GM19240 (cell line): Measurements from ENCODE around the gene ACADVL.

Experiments
- DNase-seq: peaks from one replicate; pipeline ENCODE4 v3.0.0; 2011; ENCODE audit warnings: low spot score; ENCODE audit not compliant: insufficient read length

Gene ACADVL

GRCh38 chr17:7191069-7191468, 28.7 kb upstream of the ACADVL start:
- no peak for DNase-seq

DNA sequence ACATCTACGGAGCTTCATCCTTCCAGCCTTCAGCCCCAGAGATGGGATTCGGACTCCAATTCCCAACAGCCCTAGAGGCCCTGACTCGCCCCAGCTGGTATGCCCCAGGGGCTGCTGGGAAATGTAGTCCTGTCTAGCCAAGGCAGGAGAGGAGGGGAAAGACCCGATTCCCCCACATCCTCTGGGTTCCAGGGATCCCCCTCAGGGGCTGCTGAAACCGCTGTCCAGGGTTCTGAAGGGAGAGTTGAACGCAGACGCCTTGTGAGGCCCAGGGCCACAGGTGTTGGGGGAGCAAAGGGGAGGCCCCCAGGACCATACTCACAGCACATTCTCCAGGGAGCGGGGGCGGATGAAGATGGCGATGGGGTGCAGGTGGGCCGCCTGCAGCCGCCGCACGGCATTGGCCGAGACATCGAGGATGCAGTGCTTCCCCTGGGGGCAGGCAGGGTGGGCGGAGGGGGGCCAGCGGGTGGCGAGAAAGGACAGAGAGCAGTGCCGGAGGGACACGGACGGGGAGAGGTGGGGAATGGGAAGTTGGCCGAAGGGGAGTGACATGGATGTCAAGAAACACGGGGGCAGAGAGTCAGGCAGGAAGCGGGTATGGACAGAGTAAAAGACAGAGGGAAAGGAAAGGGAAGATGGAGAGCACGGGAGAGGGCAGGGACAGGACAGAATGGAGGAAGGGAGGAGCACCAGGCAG, 28.0 kb upstream of the ACADVL start:
- DNase-seq = peak; percentile 44

GRCh38 chr17:7192271-7192937, 27.3 kb upstream of the ACADVL start:
- no peak for DNase-seq

DNA sequence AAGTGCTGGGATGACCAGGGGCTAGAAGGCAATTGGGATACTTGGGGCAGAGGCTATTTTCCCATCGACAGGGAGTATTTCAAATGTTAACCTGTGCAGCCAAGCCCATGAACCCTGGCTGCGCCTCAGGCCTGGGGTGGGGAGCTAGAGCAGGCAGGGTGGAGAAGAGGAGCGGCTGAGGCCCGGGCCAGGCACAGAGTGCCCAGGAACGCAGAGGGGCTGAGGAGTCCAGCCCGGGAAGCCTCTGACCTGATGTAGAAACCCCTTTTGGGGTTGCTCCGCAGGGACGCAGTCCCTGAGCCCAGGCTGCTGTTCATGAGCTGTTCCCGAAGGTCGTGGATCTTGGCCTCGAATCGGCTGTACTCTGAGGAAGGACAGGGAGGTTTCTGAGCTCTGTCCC, 23.8 kb upstream of the ACADVL start:
- DNase-seq = no peak

DNA sequence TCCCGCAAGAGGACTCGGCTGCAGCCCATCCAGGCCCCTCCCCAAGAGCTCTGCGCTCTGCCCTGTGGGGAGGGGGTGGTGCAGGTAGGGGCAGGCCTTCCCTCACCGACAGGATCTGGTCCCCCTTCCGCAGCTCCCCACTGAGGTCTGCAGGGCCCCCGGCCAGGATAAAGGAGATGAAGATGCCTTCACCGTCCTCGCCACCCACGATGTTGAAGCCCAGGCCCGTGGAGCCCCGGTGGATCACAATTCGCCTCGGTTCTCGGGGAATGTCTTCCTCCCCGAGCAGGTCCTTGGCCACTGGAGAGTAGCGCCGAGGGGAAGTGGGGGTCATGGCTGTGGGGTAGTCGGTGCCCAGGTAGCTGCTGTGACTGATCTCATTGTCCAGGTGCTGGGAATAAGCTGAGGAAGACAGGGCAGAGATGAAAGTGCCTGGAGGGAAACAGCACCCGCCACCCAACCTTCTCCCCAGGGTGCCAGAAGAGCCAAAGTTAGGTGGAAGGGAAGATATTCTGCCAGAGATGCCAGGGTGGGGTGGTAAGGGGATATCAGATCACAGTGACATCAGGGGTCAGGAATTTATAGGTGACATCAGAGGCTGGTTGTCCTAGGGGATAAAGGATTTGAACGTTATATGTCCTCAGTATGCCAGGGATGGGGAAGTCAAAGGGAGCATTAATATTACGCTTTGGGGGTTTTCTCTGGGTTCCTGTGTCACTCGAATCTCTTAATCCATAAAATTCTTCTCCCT, 22.9 kb upstream of the ACADVL start:
- DNase-seq = no peak

DNA sequence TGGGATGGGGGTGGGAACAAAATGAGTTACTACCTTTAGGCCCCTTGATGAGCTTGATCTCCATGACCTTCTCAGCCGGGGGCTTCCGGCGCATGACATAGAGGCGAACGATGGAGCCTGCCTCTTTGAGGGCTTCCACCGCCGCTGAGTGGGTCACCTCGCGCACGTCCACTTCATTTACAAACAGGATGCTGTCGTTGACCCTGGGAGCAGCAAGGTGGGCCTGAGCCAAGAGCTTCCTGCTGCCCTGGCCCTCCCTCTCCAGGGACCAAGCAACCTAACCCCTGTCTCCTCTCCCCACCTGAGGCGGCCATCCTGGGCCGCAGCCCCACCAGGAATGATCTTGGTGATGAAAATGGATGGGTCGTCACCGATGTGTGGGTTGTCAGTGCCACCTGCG, 16.3 kb upstream of the ACADVL start:
- DNase-seq = no peak

DNA sequence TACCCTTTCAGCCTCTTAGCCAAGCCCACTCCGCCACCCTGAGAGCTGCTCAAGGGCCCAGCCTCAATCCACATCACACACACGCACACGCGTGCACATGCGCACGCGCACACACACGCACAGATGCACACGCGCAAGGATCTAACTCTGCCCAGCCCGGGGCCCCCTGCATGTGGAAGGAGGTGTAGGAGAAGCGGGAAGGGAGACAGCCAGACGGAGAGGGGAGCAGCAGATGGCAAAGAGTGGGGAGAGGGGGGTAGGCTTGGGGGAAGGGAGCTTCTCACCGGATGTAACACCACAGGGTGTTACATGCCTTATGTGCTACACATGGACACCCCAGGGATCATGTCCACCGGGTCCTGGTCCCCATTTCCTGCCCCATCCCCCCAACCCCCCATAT, 15.4 kb upstream of the ACADVL start:
- DNase-seq = no peak

- peak; percentile 99 for DNase-seq
Observed at GRCh38 chr17:7204828-7205461, 14.8 kb upstream of the ACADVL start.

GRCh38 chr17:7205561-7205960, 14.2 kb upstream of the ACADVL start:
- DNase-seq = no peak

GRCh38 chr17:7207120-7208001, 12.4 kb upstream of the ACADVL start:
- no peak for DNase-seq

DNA sequence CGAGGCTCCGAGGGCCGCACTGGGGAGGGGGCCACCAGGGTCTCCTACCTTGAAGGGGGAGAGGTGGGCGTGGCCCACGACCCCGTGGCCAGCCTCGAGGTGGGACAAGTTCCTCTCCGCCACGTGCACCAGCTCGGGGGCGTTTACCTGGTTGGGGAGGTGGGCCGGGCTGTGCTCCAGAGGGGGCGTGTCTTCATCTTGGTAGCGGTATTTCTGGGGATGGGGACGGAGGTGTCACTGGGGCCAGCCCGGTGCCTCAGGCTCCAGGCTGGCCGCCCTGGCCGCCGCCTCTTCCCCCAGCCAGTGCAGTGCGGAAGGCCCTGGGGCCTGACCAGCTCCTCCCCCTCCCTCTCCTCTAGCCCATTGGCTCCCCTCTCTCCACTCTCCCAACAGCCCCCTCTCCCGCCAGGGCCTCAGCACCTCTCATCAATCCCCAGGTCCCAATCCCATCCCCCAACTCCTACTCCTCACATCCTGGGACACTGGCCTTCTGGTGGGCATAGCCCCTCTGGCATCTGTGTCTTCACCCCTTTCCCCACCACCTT, 11.6 kb upstream of the ACADVL start:
- DNase-seq = no peak

DNA sequence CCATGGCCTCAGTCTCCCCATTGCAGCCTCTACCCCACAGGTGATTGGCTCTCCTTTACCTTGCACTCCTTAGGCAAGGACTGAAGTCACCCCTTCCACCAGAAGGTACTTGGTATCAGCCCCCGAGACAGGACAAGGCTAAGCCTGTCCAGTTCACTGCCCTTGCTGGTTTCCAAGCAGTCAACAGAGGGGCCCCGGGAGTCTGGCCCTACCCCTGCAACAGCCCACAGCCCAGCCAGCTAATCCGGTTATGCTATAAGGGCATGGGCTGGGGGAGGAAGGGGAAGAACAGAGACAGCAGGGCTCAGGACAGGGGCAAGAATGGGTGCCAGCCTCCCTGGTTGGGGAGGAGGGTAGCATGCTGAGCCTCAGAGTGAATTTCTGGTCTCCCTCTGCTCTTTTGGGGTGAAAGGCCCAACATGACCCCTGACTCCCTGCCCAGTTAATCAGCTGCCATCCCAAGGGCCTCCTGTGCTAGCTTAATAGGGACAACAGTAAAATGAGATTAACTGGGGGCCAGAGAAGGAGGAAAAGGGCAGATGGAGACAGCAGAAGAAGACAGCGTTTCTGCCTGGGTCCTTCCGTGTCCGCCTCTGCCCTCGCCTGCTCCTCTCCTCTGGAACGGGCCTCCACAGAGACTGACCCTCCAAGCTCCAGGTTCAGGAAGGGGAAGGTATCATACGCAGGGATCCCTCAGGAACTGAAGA, 10.8 kb upstream of the ACADVL start:
- DNase-seq = no peak

GRCh38 chr17:7211491-7212273, 8.1 kb upstream of the ACADVL start:
- no peak for DNase-seq

- DNase-seq = peak; percentile 54
Observed at GRCh38 chr17:7213895-7214299, 5.8 kb upstream of the ACADVL start.

- DNase-seq = peak; percentile 100
Observed at GRCh38 chr17:7214300-7215135, 5.2 kb upstream of the ACADVL start.

GRCh38 chr17:7215136-7215638, 4.6 kb upstream of the ACADVL start:
- DNase-seq = no peak

- DNase-seq = no peak
Observed at GRCh38 chr17:7215652-7216180, 4.0 kb upstream of the ACADVL start.
